Progenitor cell of endocrine pancreas (in vitro differentiated cells): ENCODE data around the gene KLHDC4. TPM values are rescaled to one million over a fixed set of nuclear protein-coding genes. Genes with fewer than 3 reads are reported as not detected.
A peak's percentile ranks its signal among the peaks of the same experiment; 100 is the strongest.
"Not testable (repeated sequence)": the region's sequence is repeated elsewhere in the genome, so short reads cannot be mapped to it uniquely, and the experiment has no call there.

Experiments
- DNase-seq: peaks from one replicate; pipeline ENCODE4 v3.0.0; 2021; ENCODE audit warnings: low spot score; ENCODE audit not compliant: unreplicated experiment
- H3K27ac Mint-ChIP-seq: 2 replicates; pipeline ENCODE4 v1.8.0; 2021; ENCODE audit warnings: mild to moderate bottlenecking, moderate library complexity, mixed read lengths
- H3K27me3 Mint-ChIP-seq: 2 replicates; pipeline ENCODE4 v1.8.0; 2021; ENCODE audit warnings: mixed read lengths
- H3K36me3 Mint-ChIP-seq: 2 replicates; pipeline ENCODE4 v1.8.0; 2022; ENCODE audit warnings: mixed read lengths; ENCODE audit not compliant: insufficient read depth
- H3K4me1 Mint-ChIP-seq: 2 replicates; pipeline ENCODE4 v1.8.0; 2021; ENCODE audit warnings: low read depth, mixed read lengths
- H3K4me3 Mint-ChIP-seq: 2 replicates; pipeline ENCODE4 v1.8.0; 2021; ENCODE audit warnings: low read depth, mild to moderate bottlenecking, moderate library complexity, mixed read lengths
- H3K9me3 Mint-ChIP-seq: 2 replicates; pipeline ENCODE4 v1.8.0; 2021; ENCODE audit warnings: low read depth, mixed read lengths
- CTCF ChIP-seq: fragments of 200-600 bp; sonication (generic); IDR thresholded peaks from one replicate; pipeline ENCODE4 v1.5.0; 2021; ENCODE audit warnings: antibody characterized with exemption, mild to moderate bottlenecking; ENCODE audit not compliant: unreplicated experiment
- total RNA-seq: library from RNA; stranded (reverse); gene quantifications from 2 replicates; pipeline ENCODE4 v1.2.1, GENCODE V29; 2021

KLHDC4 gene
- total RNA-seq, 1 donor from 2014 or later: 58.8 TPM

GRCh38 chr16:87731607-87732006 lies 34.2 kb downstream of the KLHDC4 start:
- DNase-seq: no peak
- no peaks in the 10 kb centered on the region for H3K9me3 Mint-ChIP-seq
- H3K36me3 Mint-ChIP-seq: peaks cover 19% of the 10 kb centered on the region
- no peak overlapping the region for H3K4me3 Mint-ChIP-seq
- peaks cover 1% of the 10 kb centered on the region for H3K4me1 Mint-ChIP-seq
- no peaks in the 10 kb centered on the region for H3K27me3 Mint-ChIP-seq
- no peak overlapping the region for H3K27ac Mint-ChIP-seq
- TF ChIP-seq CTCF: no peak

GRCh38 chr16:87729266-87729954 lies 36.4 kb downstream of the KLHDC4 start:
- TF ChIP-seq CTCF: no peak
- Mint-ChIP-seq H3K4me3 (no peak overlapping the region), H3K4me1 (no peaks in the 10 kb centered on the region), H3K9me3 (no peaks in the 10 kb centered on the region), H3K27ac (no peak overlapping the region), H3K36me3 (peaks cover 22% of the 10 kb centered on the region), H3K27me3 (no peaks in the 10 kb centered on the region)
- DNase-seq: no peak

- TF ChIP-seq CTCF: no peak
- DNase-seq: no peak
- no peaks in the 10 kb centered on the region for H3K9me3 Mint-ChIP-seq
- H3K36me3 Mint-ChIP-seq: peaks cover 28% of the 10 kb centered on the region
- H3K27me3 Mint-ChIP-seq: no peaks in the 10 kb centered on the region
- H3K4me1 Mint-ChIP-seq: no peaks in the 10 kb centered on the region
- H3K27ac Mint-ChIP-seq: no peak overlapping the region
- no peak overlapping the region for H3K4me3 Mint-ChIP-seq
Observed at GRCh38 chr16:87728026-87728425, 37.8 kb downstream of the KLHDC4 start.

DNA sequence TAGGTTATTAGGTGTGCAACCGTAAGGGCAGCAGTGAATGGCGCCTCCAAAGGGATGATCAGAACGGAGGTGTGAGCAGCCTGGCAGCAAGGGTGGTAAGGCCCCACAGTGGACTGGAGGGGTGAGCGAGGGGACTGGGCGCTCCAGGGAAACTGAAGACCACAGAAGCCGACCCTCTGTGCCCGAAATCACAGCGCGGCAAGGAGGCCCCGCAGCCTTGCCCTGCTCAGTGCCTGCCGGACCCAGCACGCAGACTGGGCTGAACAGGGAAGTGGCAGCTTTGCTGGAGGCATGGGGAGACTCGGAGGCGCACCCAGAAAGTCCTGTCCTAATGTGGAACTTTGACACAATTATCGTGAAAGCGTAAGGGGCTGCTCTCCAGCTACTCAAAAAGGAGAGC lies 38.4 kb downstream of the KLHDC4 start:
- no peak for DNase-seq
- no peak for TF ChIP-seq CTCF
- peaks cover 1% of the 10 kb centered on the region for H3K4me1 Mint-ChIP-seq
- no peaks in the 10 kb centered on the region for H3K9me3 Mint-ChIP-seq
- H3K27ac Mint-ChIP-seq: no peak overlapping the region
- H3K27me3 Mint-ChIP-seq: no peaks in the 10 kb centered on the region
- no peak overlapping the region for H3K4me3 Mint-ChIP-seq
- peaks cover 27% of the 10 kb centered on the region for H3K36me3 Mint-ChIP-seq

GRCh38 chr16:87726577-87726976 lies 39.2 kb downstream of the KLHDC4 start:
- H3K4me1 Mint-ChIP-seq, DNase-seq, H3K4me3 Mint-ChIP-seq, H3K27me3 Mint-ChIP-seq, H3K9me3 Mint-ChIP-seq, H3K27ac Mint-ChIP-seq: not testable (repeated sequence)
- peaks cover 29% of the 10 kb centered on the region for H3K36me3 Mint-ChIP-seq

DNA sequence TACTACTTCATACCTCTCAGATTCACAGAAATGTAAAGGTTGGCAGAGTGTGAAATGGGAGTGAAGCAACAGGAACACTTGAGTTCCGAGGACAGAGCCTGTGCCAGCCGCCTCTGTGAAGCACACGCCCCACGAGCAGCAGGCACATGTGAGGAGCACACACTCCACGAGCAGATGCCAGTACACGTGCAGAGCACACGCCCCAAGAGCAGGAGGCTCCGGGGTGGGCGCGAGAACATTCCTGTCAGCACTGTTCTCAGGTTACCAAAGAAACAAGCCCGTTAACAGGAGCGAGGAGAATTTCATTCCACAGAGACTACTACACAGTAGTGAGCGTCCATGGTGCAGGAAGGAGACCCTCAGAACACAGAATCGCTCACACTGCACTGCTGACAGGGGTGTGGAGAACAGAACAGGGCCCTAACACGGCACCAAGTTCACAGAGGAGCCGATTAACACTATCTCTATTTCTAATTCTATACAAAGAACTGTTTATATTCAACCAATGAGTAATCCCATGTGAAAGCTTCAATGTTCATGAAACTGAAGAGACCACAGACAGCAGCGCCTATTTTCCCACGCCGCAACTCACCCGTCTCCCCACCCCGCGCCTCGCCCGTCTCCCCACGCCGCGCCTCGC lies 40.1 kb downstream of the KLHDC4 start:
- no peak for TF ChIP-seq CTCF
- H3K36me3 Mint-ChIP-seq: peaks cover 29% of the 10 kb centered on the region
- DNase-seq: no peak

More for the DNA sequence above, 40.1 kb downstream of the KLHDC4 start:
- Mint-ChIP-seq H3K9me3 (no peaks in the 10 kb centered on the region), H3K27ac (peak overlapping the region; percentile 41), H3K4me1 (peaks cover 10% of the 10 kb centered on the region), H3K4me3 (no peak overlapping the region), H3K27me3 (no peaks in the 10 kb centered on the region)
